ENCODE results near the gene SLCO2A1.

DNA sequence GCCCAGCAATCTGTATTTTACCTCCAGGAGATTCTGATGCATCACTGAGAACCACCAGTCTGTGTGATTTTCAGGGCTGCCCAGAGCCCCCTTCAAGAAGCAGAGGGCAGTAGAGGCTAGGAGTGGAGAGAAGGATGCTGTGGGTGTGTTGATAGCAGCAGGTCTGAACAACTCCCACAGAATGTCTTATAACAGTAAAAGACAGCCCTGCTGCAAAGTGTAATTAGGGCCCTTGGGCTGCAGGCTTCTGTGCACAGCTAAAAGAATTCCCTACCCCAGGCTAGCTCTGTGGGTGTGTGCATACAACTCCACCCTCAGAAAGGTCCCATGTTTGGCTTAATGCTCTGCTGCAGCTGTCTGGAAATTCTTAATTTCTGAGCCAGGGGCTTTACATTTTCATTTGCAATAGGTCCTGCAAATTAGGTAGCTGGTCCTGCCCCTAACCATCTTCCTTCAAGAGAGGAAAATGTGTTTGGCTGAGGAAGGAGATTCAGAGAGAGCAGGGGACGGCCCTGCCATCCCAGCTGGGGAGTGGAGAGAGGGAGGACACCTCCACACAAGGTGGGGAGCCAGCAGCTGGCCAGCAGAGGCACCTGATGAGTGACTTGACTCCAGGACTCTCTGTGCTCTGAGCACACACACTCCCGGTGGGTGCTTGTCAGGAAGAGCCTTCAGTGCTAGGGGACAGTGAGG is 90.8 kb downstream of the SLCO2A1 start:
- TF ChIP-seq FOXM1 (IDR thresholded peaks at IDR 0.05; ENCODE audit: borderline replicate concordance), result no peak
- TF ChIP-seq SP1 (IDR thresholded peaks at IDR 0.05), result no peak

All from HEK293T (cell line).